Activated CD4-positive, CD25-positive, alpha-beta regulatory T cell treated with anti-CD3 and anti-CD28 coated beads, Interleukin-2, amount 50 U/mL, for 24 hours (primary cell): Measurements from ENCODE around the gene LHFPL6.

Experiments used
- ATAC-seq, 2 donors: fragments of 150-1000 bp; cut with Tn5 transposase; one replicate each; pipeline ENCODE4 v1.10.0; 2021; ENCODE audit warnings: mild to moderate bottlenecking in 1 of 2, moderate library complexity in 1 of 2

The LHFPL6 gene

GRCh38 chr13:39509616-39510315 is 93.2 kb downstream of the LHFPL6 start:
- no peak for ATAC-seq

GRCh38 chr13:39506559-39507390 is 96.2 kb downstream of the LHFPL6 start:
- no peak for ATAC-seq

GRCh38 chr13:39505151-39505550 is 97.8 kb downstream of the LHFPL6 start:
- no peak for ATAC-seq

- no peak for ATAC-seq
Measured at GRCh38 chr13:39503048-39503447, 99.9 kb downstream of the LHFPL6 start.

GRCh38 chr13:39501702-39502324 is 101.2 kb downstream of the LHFPL6 start:
- ATAC-seq, result no peak

- ATAC-seq, result no peak
Measured at GRCh38 chr13:39499604-39500003, 103.4 kb downstream of the LHFPL6 start.

GRCh38 chr13:39498471-39499114 is 104.4 kb downstream of the LHFPL6 start:
- ATAC-seq, result no peak

- ATAC-seq, result no peak
Measured at GRCh38 chr13:39496506-39496905, 106.5 kb downstream of the LHFPL6 start.

GRCh38 chr13:39494633-39495032 is 108.4 kb downstream of the LHFPL6 start:
- no peak for ATAC-seq

GRCh38 chr13:39494006-39494405 is 109.0 kb downstream of the LHFPL6 start:
- ATAC-seq, result no peak

- no peak for ATAC-seq
Measured at GRCh38 chr13:39490136-39490535, 112.9 kb downstream of the LHFPL6 start.

- ATAC-seq, result no peak
Measured at GRCh38 chr13:39486758-39487157, 116.2 kb downstream of the LHFPL6 start.

GRCh38 chr13:39485314-39485700 is 117.7 kb downstream of the LHFPL6 start:
- no peak for ATAC-seq

- no peak for ATAC-seq
Measured at GRCh38 chr13:39484506-39485313, 118.3 kb downstream of the LHFPL6 start.

- no peak for ATAC-seq
Measured at GRCh38 chr13:39483326-39483725, 119.7 kb downstream of the LHFPL6 start.

GRCh38 chr13:39481491-39481890 is 121.5 kb downstream of the LHFPL6 start:
- ATAC-seq, result no peak

GRCh38 chr13:39474600-39474999 is 128.4 kb downstream of the LHFPL6 start:
- ATAC-seq, result no peak

GRCh38 chr13:39469676-39470075 is 133.3 kb downstream of the LHFPL6 start:
- ATAC-seq, result no peak

- ATAC-seq, result no peak
Measured at GRCh38 chr13:39468306-39468705, 134.7 kb downstream of the LHFPL6 start.

- ATAC-seq, result no peak
Measured at GRCh38 chr13:39463611-39464010, 139.4 kb downstream of the LHFPL6 start.

GRCh38 chr13:39462906-39463305 is 140.1 kb downstream of the LHFPL6 start:
- no peak for ATAC-seq

GRCh38 chr13:39462428-39462827 is 140.6 kb downstream of the LHFPL6 start:
- ATAC-seq, result no peak
